ENCODE results near the gene GPR37L1. TPM values are rescaled to one million over a fixed set of nuclear protein-coding genes. Genes with fewer than 3 reads are reported as not detected.

The GPR37L1 gene
- total RNA-seq, 5 donors from 2014 or later (not counting 1 experiment from before 2014, with no cell fraction given), result not detected

Other genes starting within 250 kb of the GPR37L1 start
- under 1 TPM; 0.38 to 0.88 (median 0.54) TPM for gene SHISA4, start 234.0 kb upstream of the GPR37L1 start, total RNA-seq
- gene LMOD1, start 176.4 kb upstream of the GPR37L1 start, total RNA-seq, result under 1 TPM in 3 of 5 donors, not detected in 2; 0.10 to 0.29 (median 0.16) TPM
- gene TIMM17A, start 167.4 kb upstream of the GPR37L1 start, total RNA-seq, result 10 to 100 TPM; 28.7 to 37.6 (median 29.9) TPM
- gene RNPEP, start 140.3 kb upstream of the GPR37L1 start, total RNA-seq, result 10 to 100 TPM; 20.1 to 30.4 (median 23.9) TPM
- gene ELF3, start 112.3 kb upstream of the GPR37L1 start, total RNA-seq, result 1 to 10 TPM in 4 of 5 donors, under 1 TPM in 1; 0.90 to 3.7 (median 1.5) TPM
- gene ARL8A, start 21.8 kb downstream of the GPR37L1 start, total RNA-seq, result 10 to 100 TPM; 37.8 to 70.2 (median 50.9) TPM
- 100 to 1,000 TPM in 1 of 5 donors, 10 to 100 TPM in 4; 67.1 to 124 (median 71.7) TPM for gene PTPN7, start 37.7 kb downstream of the GPR37L1 start, total RNA-seq
- gene LGR6, start 70.9 kb downstream of the GPR37L1 start, total RNA-seq, result 10 to 100 TPM in 1 of 5 donors, 1 to 10 TPM in 3, under 1 TPM in 1; 0.58 to 13.1 (median 1.8) TPM
- 1 to 10 TPM; 1.6 to 4.7 (median 3.4) TPM for gene UBE2T, start 219.0 kb downstream of the GPR37L1 start, total RNA-seq
- gene PPP1R12B, start 225.8 kb downstream of the GPR37L1 start, total RNA-seq, result 10 to 100 TPM; 24.3 to 40.9 (median 27.0) TPM